Ovary (tissue), 9 donors: Measurements from ENCODE around the gene SERTAD4. TPM values are rescaled to one million over a fixed set of nuclear protein-coding genes. Genes with fewer than 3 reads are reported as not detected.
A peak's percentile ranks its signal among the peaks of the same experiment; 100 is the strongest.

Source experiments
- DNase-seq, 5 donors: peaks; one replicate each; pipeline ENCODE4 v3.0.0-alpha.2; 2019 to 2020
- H3K27ac ChIP-seq, 2 donors: fragments of 200-600 bp; one replicate each; pipeline versions ENCODE4 v1.5.1 to v1.8.0; 2019 to 2022
- H3K27me3 ChIP-seq: fragments of 200-600 bp; one replicate; pipeline ENCODE4 v1.8.0; 2022
- H3K36me3 ChIP-seq: fragments of 200-600 bp; sonication (generic); one replicate; pipeline ENCODE4 v1.5.1; 2019
- H3K4me1 ChIP-seq: one replicate; pipeline ENCODE4 v1.8.1; 2013; ENCODE audit warnings: mild to moderate bottlenecking, moderate library complexity; ENCODE audit not compliant: insufficient read depth
- H3K4me3 ChIP-seq: fragments of 200-600 bp; sonication (generic); one replicate; pipeline ENCODE4 v1.5.1; 2017
- H3K9me3 ChIP-seq, 2 donors: fragments of 200-600 bp in 1 of 2; sonication (generic) in 1 of 2; one replicate each; pipeline versions ENCODE4 v1.5.1 to v1.8.1; 2013 to 2019; ENCODE audit warnings: mild to moderate bottlenecking in 1 of 2, moderate library complexity in 1 of 2
- CTCF ChIP-seq, 3 donors: fragments of 450-650 bp in 2 of 3; fragments of 200-600 bp in 1 of 3; IDR thresholded peaks; one replicate each; pipeline versions ENCODE4 v1.5.1 to v1.8.0; 2016 to 2022; ENCODE audit warnings: antibody characterized with exemption in 3 of 3, mild to moderate bottlenecking in 1 of 3
- EP300 ChIP-seq: sonication (generic); formaldehyde crosslinking; IDR thresholded peaks from one replicate; pipeline ENCODE4 v1.6.1; 2017; ENCODE audit warnings: antibody characterized with exemption
- POLR2A ChIP-seq: fragments of 450-650 bp; IDR thresholded peaks from one replicate; pipeline ENCODE4 v1.6.1; 2017; ENCODE audit warnings: antibody characterized with exemption, mild to moderate bottlenecking, moderate library complexity
- WGBS, 3 donors: extraction: QIAGEN DNeasy Blood & Tissue Kit in 1 of 3; methylation state at CpG; one replicate each; pipeline versions ENCODE4 v1.1.5 to v1.1.7; 2013 to 2017; 5-methylcytosine and 5-hydroxymethylcytosine counted together
- intact Hi-C, 4 donors: fragments of 100-400 bp; cut with DNase I; formaldehyde crosslinking; loops; one replicate each; pipeline versions ENCODE4 v1.11.0 to v1.15.1; 2022 to 2023
- polyA plus RNA-seq, 2 donors: library from polyadenylated mRNA; stranded (reverse); fragments of 200-250 nt in 1 of 2; fragments of 350-450 nt in 1 of 2; fragmentation: Illumina TruSeq in 1 of 2; extraction: RNeasy Lipid Tissue Mini Kit (QIAGEN cat#74804) in 1 of 2; gene quantifications; one replicate each; pipeline ENCODE4 v1.2.3, GENCODE V29; 2013 to 2014
- total RNA-seq, 7 donors: library from RNA; depleted of rRNA in 2 of 7; stranded (reverse); fragments of >200 nt in 2 of 7; fragmentation: NEBNext Ultra II Directional in 3 of 7; extraction: Animal tissue kit (Norgen Biotek cat#: 25700) in 3 of 7; gene quantifications; one replicate each; pipeline versions ENCODE4 v1.1.0 to v1.2.4, GENCODE V29; 2016 to 2023
- donor health status: DM: no; HTN: no; CAD: no; lungs with moderate emphysema.
- donor health status: DM: no; HTN: no; CAD: no.
- donor health status: Bipolar disorder and iron deficiency.
- donor health status: DM: yes; HTN: yes; CAD: no.
- donor health status: DM: no; HTN: no; CAD: no.
- donor health status: DM: yes; HTN: yes; CAD: no.

SERTAD4 gene
- total and polyA plus RNA-seq, 9 donors = 1.8 to 6.5 (median 2.1) TPM

GRCh38 chr1:210291081-210291764 lies 58.6 kb downstream of the SERTAD4 start:
- TF ChIP-seq EP300 (no peak), CTCF (IDR thresholded peaks at IDR 0.05) (no peak), POLR2A (no peak)
- no peaks in the 10 kb centered on the region for H3K36me3 ChIP-seq
- intact Hi-C loops = loop anchor here in 1 of 4 donors (10.0 kb wide), 1 partner anchor 426 kb away; no protein-coding TSS in a partner anchor
- no peak overlapping the region for H3K4me3 ChIP-seq
- DNase-seq = no peak
- WGBS, 3 donors = 42 to 72% (median 66%) methylated on average over 8 of the region's 8 CpGs
- H3K9me3 ChIP-seq = no peaks in the 10 kb centered on the region
- peak overlapping the region in 1 of 2 donors; percentile 86 for H3K27ac ChIP-seq
- H3K4me1 ChIP-seq = peaks cover 8% of the 10 kb centered on the region
- no peaks in the 10 kb centered on the region for H3K27me3 ChIP-seq

- intact Hi-C loops = loop anchor here in 1 of 4 donors (10.0 kb wide), 1 partner anchor 427 kb away; no protein-coding TSS in a partner anchor
- peak overlapping the region; percentile 68 to 86 for H3K27ac ChIP-seq
- peak in 1 of 5 donors; percentile 33 for DNase-seq
- peaks cover 8% of the 10 kb centered on the region for H3K4me1 ChIP-seq
- no peaks in the 10 kb centered on the region for H3K27me3 ChIP-seq
- 35 to 47% (median 41%) methylated on average over 9 of the region's 9 CpGs for WGBS, 3 donors
- no peak for TF ChIP-seq CTCF (IDR thresholded peaks at IDR 0.05)
- no peak for TF ChIP-seq POLR2A
- TF ChIP-seq EP300 = no peak
- peak overlapping the region; percentile 42 for H3K4me3 ChIP-seq
- H3K36me3 ChIP-seq = no peaks in the 10 kb centered on the region
- no peaks in the 10 kb centered on the region for H3K9me3 ChIP-seq
Observed at GRCh38 chr1:210291786-210292230, 59.2 kb downstream of the SERTAD4 start.

- Histone ChIP-seq H3K9me3 (no peaks in the 10 kb centered on the region), H3K4me1 (peaks cover 8% of the 10 kb centered on the region), H3K36me3 (no peaks in the 10 kb centered on the region), H3K27ac (peak overlapping the region; percentile 68 to 86), H3K27me3 (no peaks in the 10 kb centered on the region), H3K4me3 (peak overlapping the region; percentile 42)
- TF ChIP-seq EP300 (no peak), POLR2A (no peak), CTCF (IDR thresholded peaks at IDR 0.05) (peak in 1 of 3 donors; percentile 21)
- intact Hi-C loops = loop anchor here in 1 of 4 donors (10.0 kb wide), 1 partner anchor 428 kb away; no protein-coding TSS in a partner anchor
- peak; percentile 49 to 71 (median 62) for DNase-seq
- WGBS, 3 donors = 3% methylated on average over 50 to 56 of the region's 56 CpGs
Observed at GRCh38 chr1:210292231-210292871, 59.8 kb downstream of the SERTAD4 start.

- H3K27ac ChIP-seq = peak overlapping the region in 1 of 2 donors; percentile 86
- no peak for TF ChIP-seq EP300
- no peak for TF ChIP-seq CTCF (IDR thresholded peaks at IDR 0.05)
- TF ChIP-seq POLR2A = no peak
- intact Hi-C loops = loop anchor here in 1 of 4 donors (10.0 kb wide), 1 partner anchor 428 kb away; no protein-coding TSS in a partner anchor
- no peaks in the 10 kb centered on the region for H3K9me3 ChIP-seq
- peak; percentile 58 to 71 (median 61) for DNase-seq
- peak overlapping the region; percentile 42 for H3K4me3 ChIP-seq
- peaks cover 8% of the 10 kb centered on the region for H3K4me1 ChIP-seq
- no peaks in the 10 kb centered on the region for H3K27me3 ChIP-seq
- WGBS, 3 donors = 4 to 9% (median 9%) methylated on average over 7 of the region's 7 CpGs
- H3K36me3 ChIP-seq = no peaks in the 10 kb centered on the region
Observed at GRCh38 chr1:210293171-210293607, 60.6 kb downstream of the SERTAD4 start.
